Right cardiac atrium (tissue), 5 donors: ENCODE results near the gene ZMYM3. TPM values are rescaled to one million over a fixed set of nuclear protein-coding genes. Genes with fewer than 3 reads are reported as not detected.

Experiments used
- ATAC-seq, 2 donors: fragments of 200-7000 bp; cut with Tn5 transposase; one replicate each; pipeline versions ENCODE4 v1.8.0 to v1.9.1; 2020; ENCODE audit warnings: moderate library complexity in 2 of 2, mild to moderate bottlenecking in 1 of 2
- DNase-seq, 3 donors: peaks; one replicate each; pipeline ENCODE4 v3.0.0-alpha.2; 2020
- H3K27ac ChIP-seq: one replicate; pipeline ENCODE4 v1.5.1; 2013; ENCODE audit warnings: mild to moderate bottlenecking, low read length, control low read depth, moderate library complexity
- H3K27me3 ChIP-seq: one replicate; pipeline ENCODE4 v1.6.1; 2013; ENCODE audit not compliant: control insufficient read depth, insufficient read depth
- H3K4me1 ChIP-seq: one replicate; pipeline ENCODE4 v1.6.1; 2013; ENCODE audit warnings: low read length; ENCODE audit not compliant: control insufficient read depth, insufficient read depth
- H3K4me3 ChIP-seq: one replicate; pipeline ENCODE4 v1.5.1; 2013; ENCODE audit warnings: low read length, control low read depth
- H3K9me3 ChIP-seq: one replicate; pipeline ENCODE4 v1.6.1; 2013; ENCODE audit warnings: low read length; ENCODE audit not compliant: control insufficient read depth
- WGBS: extraction: QIAGEN DNeasy Blood & Tissue Kit; methylation state at CpG from one replicate; pipeline ENCODE4 v1.1.7; 2013; 5-methylcytosine and 5-hydroxymethylcytosine counted together
- intact Hi-C, 4 donors: fragments of 100-400 bp; cut with DNase I; formaldehyde crosslinking; loops; one replicate each; pipeline versions ENCODE4 v1.11.0 to v1.14.0; 2022 to 2023
- polyA plus RNA-seq: library from polyadenylated mRNA; stranded (reverse); fragments of 200-250 nt; gene quantifications from one replicate; pipeline ENCODE4 v1.2.3, GENCODE V29; 2013
- total RNA-seq, 4 donors: library from RNA; stranded (reverse); fragmentation: NEBNext Ultra II Directional; extraction: Animal tissue kit (Norgen Biotek cat#: 25700); gene quantifications; one replicate each; pipeline ENCODE4 v1.2.1, GENCODE V29; 2021
- donor health status: healthy with polysubstance abuse.
- donor health status: DM: no; HTN: yes; CAD: no.
- donor health status: DM: no; HTN: no; CAD: no.
- donor health status: DM: no; HTN: yes; CAD: no; lungs with severe emphysema.
- donor health status: DM: yes; HTN: yes; CAD: no.

Gene ZMYM3
- total and polyA plus RNA-seq, 5 donors = 6.9 to 24.2 (median 17.1) TPM

DNA sequence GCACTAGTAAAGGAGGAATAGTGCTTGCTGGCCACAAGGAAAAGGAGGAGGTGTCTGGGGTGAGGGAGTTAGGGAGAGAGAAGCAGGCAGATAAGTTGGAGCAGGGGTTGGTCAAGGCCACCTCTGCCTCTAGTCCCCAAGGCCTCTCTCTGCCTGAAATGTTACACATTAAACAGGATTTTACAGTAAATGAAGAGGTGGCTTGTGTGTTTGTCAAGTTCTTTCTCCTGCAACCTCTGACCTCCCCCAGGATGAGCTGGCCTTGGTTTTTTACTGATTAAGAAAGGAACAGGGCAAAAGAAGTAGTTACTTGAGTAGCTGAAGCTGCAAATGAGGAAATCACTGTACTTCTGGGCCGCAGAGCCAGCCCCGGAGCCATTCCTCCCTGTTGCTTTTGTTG lies 28.9 kb downstream of the ZMYM3 start:
- Histone ChIP-seq H3K9me3 (no peaks in the 10 kb centered on the region), H3K27ac (no peak overlapping the region), H3K27me3 (no peaks in the 10 kb centered on the region), H3K4me3 (no peak overlapping the region), H3K4me1 (no peaks in the 10 kb centered on the region)
- intact Hi-C loops = no loop called here
- no peak for DNase-seq
- 51% methylated on average over 2 of the region's 2 CpGs for WGBS
- no peak for ATAC-seq

DNA sequence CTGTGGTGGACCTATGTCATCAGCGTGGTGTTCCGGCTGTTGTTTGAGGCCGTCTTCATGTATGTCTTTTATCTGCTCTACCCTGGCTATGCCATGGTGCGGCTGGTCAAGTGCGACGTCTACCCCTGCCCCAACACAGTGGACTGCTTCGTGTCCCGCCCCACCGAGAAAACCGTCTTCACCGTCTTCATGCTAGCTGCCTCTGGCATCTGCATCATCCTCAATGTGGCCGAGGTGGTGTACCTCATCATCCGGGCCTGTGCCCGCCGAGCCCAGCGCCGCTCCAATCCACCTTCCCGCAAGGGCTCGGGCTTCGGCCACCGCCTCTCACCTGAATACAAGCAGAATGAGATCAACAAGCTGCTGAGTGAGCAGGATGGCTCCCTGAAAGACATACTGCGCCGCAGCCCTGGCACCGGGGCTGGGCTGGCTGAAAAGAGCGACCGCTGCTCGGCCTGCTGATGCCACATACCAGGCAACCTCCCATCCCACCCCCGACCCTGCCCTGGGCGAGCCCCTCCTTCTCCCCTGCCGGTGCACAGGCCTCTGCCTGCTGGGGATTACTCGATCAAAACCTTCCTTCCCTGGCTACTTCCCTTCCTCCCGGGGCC lies 29.7 kb downstream of the ZMYM3 start:
- no peak overlapping the region for H3K4me3 ChIP-seq
- WGBS = 81% methylated on average over 32 of the region's 32 CpGs
- intact Hi-C loops = no loop called here

DNA sequence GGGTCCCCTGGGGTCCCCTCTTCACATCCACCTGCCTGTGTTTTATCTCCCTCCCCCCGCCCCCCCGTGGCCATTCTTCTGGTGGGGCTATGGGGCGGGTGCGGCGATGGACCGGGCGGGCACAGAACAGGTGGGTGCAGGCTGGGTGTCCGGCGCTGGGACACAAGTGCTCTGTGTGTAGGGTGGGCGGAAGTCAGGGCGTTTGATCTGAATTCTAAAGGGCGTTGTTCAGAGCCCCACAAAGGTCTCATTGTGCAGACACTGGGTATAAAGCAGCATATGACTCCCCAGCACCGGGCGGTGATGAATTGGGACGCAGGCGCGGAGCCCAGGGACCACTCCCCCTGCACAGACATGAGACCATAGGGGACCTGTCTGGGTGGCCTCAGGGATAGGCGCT lies 31.0 kb downstream of the ZMYM3 start, which contains the start of gene GJB1:
GJB1 (plus strand) TSS at position 296 of the 400 bp plus-strand sequence. CDS start 484 bp downstream, outside the sequence.
- 77% methylated on average over 18 of the region's 18 CpGs for WGBS
- intact Hi-C loops = no loop called here

More for the DNA sequence above, 29.7 kb downstream of the ZMYM3 start:
- H3K4me1 ChIP-seq = no peaks in the 10 kb centered on the region
- H3K9me3 ChIP-seq = no peaks in the 10 kb centered on the region
- ATAC-seq (no peak), DNase-seq (no peak)
- H3K27me3 ChIP-seq = no peaks in the 10 kb centered on the region
- H3K27ac ChIP-seq = no peak overlapping the region

DNA sequence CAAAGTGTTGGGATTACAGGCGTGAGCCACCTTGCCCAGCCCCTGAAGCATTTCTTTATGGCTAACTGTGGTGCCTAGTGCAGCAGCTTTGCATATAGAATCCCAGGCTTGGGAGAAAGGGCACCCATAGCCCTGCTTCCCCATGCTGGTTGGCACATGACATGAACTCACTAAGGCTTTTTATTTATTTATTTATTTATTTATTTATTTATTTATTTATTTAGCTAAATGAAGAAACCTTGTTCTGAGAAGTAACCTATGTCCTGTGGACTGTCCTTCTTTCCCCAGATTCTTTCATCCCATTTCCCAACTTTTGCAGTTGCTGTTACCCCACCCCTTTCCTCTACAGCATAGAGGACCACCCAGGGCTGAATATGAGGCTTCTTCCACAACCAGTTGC lies 32.8 kb downstream of the ZMYM3 start:
- H3K4me3 ChIP-seq = no peak overlapping the region
- H3K27me3 ChIP-seq = no peaks in the 10 kb centered on the region
- no peak for DNase-seq
- WGBS = 100% methylated on average over 1 of the region's 1 CpG
- H3K9me3 ChIP-seq = no peaks in the 10 kb centered on the region
- intact Hi-C loops = no loop called here
- no peak for ATAC-seq
- H3K4me1 ChIP-seq = no peaks in the 10 kb centered on the region
- H3K27ac ChIP-seq = no peak overlapping the region

More for the DNA sequence above, 31.0 kb downstream of the ZMYM3 start, which contains the start of gene GJB1:
- DNase-seq (no peak), ATAC-seq (no peak)
- H3K27me3 ChIP-seq = no peaks in the 10 kb centered on the region
- no peaks in the 10 kb centered on the region for H3K4me1 ChIP-seq
- no peaks in the 10 kb centered on the region for H3K9me3 ChIP-seq
- no peak within 1 kb of the TSS for H3K4me3 ChIP-seq
- no peak within 1 kb of the TSS for H3K27ac ChIP-seq

DNA sequence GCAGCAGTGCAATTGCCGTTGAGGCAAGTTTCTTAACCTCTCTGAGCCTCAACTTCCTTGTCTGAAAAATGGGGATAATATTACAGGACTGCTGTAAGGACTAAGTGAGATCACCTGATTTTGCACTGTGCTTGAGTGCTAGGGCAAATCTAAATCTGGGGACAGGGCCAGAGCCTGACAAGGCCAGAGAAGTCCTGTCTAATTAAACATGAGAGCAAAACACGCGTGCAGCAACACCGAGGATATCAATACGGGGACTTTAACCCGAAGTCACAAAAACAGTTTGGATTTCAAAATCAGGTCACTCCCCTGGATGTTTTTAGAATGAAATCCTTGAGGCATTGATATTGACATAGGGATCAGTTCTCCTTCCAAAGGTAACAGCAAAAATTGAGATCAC lies 36.6 kb downstream of the ZMYM3 start:
- no peak for ATAC-seq
- DNase-seq = no peak
- Histone ChIP-seq H3K27ac (no peak overlapping the region), H3K27me3 (no peaks in the 10 kb centered on the region), H3K4me3 (no peak overlapping the region), H3K9me3 (no peaks in the 10 kb centered on the region), H3K4me1 (no peaks in the 10 kb centered on the region)
- 91% methylated on average over 6 of the region's 6 CpGs for WGBS
- intact Hi-C loops = no loop called here

DNA sequence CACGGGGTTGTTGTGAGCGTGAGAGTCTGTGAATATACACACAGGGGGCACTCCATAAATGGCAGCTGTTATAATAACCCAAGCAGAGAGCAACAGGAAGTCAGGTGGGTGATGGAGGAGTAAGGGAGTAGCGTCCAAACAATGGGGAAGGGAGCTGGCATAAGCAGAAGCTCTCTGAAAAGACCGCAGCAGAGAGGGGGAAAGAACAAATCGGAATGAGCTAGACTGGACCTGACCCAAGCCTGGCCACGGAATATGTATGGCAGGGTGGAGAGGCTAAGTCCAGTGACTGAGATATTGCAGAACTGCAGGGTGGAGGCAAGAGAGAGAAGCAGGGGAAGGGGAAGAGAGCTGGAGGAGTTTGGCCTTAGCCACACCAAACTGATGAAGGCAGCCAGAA lies 37.5 kb downstream of the ZMYM3 start:
- ATAC-seq (no peak), DNase-seq (no peak)
- Histone ChIP-seq H3K27ac (no peak overlapping the region), H3K27me3 (no peaks in the 10 kb centered on the region), H3K9me3 (no peaks in the 10 kb centered on the region), H3K4me3 (no peak overlapping the region), H3K4me1 (no peaks in the 10 kb centered on the region)
- intact Hi-C loops = no loop called here
- 38% methylated on average over 6 of the region's 6 CpGs for WGBS

DNA sequence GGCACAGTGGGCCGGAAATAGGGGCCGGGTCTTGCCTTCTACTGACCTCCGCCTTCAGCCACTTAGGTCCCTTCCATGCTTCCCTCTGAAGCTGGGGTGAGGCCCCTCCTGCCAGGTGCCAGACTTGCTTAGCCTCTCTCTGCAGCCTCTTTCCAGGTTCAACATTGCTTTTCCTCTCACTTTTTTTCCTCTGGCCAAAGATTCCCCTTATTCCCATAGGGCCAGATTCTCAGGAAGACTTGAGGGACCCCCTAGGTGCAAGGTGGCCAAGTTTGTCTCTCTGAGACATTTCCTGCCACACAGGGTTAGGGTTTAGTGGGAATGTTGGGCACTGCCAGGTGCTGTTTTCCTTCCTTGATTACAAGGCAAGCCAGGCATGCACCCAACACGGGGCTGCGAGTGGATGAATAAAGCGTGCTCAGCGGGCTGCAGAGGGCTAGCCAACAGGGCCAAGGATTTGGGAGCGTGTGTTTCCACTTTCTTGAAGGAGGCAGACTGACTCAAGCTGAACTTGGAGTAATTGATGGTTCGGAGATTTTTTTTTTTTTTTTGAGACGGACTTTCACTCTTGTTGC lies 38.5 kb downstream of the ZMYM3 start:
- no peak for DNase-seq
- intact Hi-C loops = no loop called here
- 76% methylated on average over 10 of the region's 10 CpGs for WGBS
- H3K27ac ChIP-seq = no peak overlapping the region
- H3K27me3 ChIP-seq = no peaks in the 10 kb centered on the region
- H3K9me3 ChIP-seq = no peaks in the 10 kb centered on the region
- H3K4me1 ChIP-seq = no peaks in the 10 kb centered on the region
- H3K4me3 ChIP-seq = no peak overlapping the region
- no peak for ATAC-seq

DNA sequence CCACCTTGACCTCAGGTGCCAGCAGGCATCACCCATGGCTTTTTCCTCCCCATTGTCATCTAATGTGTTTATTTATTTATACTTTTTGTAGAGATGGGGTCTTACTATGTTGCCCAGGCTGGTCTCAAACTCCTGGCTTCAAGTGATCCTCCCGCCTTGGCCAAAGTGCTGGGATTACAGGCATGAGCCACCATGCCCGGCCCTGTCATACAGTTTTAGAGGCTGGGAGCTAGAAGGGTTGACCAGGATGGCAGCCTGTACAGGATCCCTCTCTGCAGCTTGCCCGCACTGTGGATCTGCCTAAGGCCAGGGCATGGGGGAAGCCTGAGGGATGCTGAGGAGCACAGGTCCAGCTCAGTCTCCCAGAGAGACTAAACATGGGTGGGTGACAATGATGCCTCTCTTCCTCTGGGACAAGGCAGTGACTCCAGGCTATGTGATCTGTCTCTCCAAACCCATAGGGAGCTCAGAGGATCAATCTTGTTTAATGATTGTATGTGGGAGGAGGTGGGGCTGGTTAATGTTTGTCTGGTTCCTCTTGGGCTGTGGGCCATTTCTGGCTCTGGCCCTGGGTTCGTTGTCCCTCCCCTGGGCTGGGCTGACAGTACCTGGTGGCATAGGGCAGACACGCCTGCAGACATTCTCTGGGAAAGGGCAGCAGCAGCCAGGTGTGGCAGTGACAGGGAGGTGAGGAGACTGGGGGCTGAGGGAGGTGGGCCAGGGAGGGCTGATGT lies 39.2 kb downstream of the ZMYM3 start:
- H3K9me3 ChIP-seq = no peaks in the 10 kb centered on the region
- no peak overlapping the region for H3K4me3 ChIP-seq
- no peaks in the 10 kb centered on the region for H3K27me3 ChIP-seq
- 78% methylated on average over 5 of the region's 5 CpGs for WGBS
- no peak overlapping the region for H3K27ac ChIP-seq
- intact Hi-C loops = no loop called here
- no peak for ATAC-seq
- no peak for DNase-seq
- no peaks in the 10 kb centered on the region for H3K4me1 ChIP-seq

DNA sequence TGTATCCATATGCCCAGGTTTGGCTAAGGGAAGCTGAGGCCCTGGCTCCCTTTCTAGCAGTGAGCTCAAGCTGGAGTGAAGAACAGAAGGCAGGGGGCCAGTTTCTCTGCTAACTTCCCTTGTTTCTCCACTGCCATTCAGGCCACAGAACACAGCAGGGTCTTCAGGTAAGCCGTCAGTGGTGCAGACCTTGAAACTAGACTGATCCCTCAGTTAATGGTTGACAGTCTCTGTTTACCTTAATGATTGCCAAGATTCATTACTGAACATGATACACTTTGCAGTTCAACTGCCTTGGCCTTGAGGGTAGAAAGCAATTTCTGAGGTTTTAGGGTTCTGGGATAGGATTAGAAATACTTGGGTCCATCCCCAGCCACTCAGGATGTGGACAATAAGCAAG lies 39.8 kb downstream of the ZMYM3 start:
- WGBS = 100% methylated on average over 1 of the region's 1 CpG
- ATAC-seq = no peak
- Histone ChIP-seq H3K27ac (no peak overlapping the region), H3K4me1 (no peaks in the 10 kb centered on the region), H3K9me3 (no peaks in the 10 kb centered on the region), H3K27me3 (no peaks in the 10 kb centered on the region), H3K4me3 (no peak overlapping the region)
- intact Hi-C loops = no loop called here
- no peak for DNase-seq

DNA sequence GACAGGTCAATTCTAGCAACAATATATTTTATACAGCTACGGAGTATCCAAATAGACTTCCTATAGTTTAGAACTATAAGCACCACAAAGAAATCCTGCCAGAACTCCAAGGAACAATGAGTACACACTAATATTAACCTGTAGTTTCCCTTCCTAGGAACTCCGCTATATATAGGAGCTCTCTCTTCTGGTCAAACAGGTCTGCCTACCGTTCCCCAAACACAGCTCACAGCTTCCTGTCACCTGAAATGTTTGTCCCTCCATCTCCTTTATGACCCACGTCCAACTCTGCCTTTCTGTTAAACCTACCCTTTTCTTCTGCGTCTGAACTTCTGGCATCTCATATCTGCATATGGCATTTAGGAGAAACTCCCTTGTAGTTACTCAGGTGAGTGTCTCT lies 41.4 kb downstream of the ZMYM3 start:
- no peaks in the 10 kb centered on the region for H3K27me3 ChIP-seq
- intact Hi-C loops = no loop called here
- H3K27ac ChIP-seq = no peak overlapping the region
- ATAC-seq (no peak), DNase-seq (no peak)
- H3K9me3 ChIP-seq = no peaks in the 10 kb centered on the region
- no peak overlapping the region for H3K4me3 ChIP-seq
- WGBS = 59% methylated on average over 5 of the region's 5 CpGs
- H3K4me1 ChIP-seq = no peaks in the 10 kb centered on the region

DNA sequence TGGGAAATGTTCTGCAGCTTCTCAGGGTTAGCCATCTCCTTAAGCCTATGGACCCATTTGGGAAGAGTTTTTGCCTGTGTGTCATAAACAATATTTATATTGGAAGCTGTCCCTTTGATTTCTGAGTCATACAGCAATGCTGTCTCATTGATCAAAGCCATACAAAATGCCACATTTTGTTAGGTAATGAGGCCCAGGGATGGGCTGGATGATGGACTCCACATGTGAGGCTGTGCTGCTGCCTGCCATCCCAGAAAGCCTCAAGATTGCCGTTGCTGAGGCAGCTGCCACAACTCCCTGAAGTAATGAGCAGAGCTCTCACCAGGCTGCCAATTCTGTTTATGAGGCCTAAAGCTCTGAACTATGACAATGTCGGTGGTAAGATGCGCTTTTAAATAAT lies 43.1 kb downstream of the ZMYM3 start:
- Histone ChIP-seq H3K9me3 (no peaks in the 10 kb centered on the region), H3K4me3 (no peak overlapping the region), H3K27ac (no peak overlapping the region), H3K4me1 (no peaks in the 10 kb centered on the region), H3K27me3 (no peaks in the 10 kb centered on the region)
- ATAC-seq (no peak), DNase-seq (no peak)
- intact Hi-C loops = no loop called here
- 71% methylated on average over 3 of the region's 3 CpGs for WGBS
